Lower leg skin (tissue), 3 donors: ENCODE data around the gene KDELR1.

Experiments used
- POLR2A ChIP-seq, 2 donors: fragments of 450-650 bp; IDR thresholded peaks; one replicate each; pipeline ENCODE4 v1.6.1; 2016 to 2017; ENCODE audit warnings: antibody characterized with exemption in 2 of 2, mild to moderate bottlenecking in 1 of 2, moderate library complexity in 1 of 2
- TF ChIP-seq, protein P1 (sequence below), 3 donors: fragments of 450-650 bp; IDR thresholded peaks; one replicate each; pipeline ENCODE4 v1.5.1; 2016; ENCODE audit warnings: antibody characterized with exemption in 3 of 3, mild to moderate bottlenecking in 3 of 3, moderate library complexity in 2 of 3

DNA sequence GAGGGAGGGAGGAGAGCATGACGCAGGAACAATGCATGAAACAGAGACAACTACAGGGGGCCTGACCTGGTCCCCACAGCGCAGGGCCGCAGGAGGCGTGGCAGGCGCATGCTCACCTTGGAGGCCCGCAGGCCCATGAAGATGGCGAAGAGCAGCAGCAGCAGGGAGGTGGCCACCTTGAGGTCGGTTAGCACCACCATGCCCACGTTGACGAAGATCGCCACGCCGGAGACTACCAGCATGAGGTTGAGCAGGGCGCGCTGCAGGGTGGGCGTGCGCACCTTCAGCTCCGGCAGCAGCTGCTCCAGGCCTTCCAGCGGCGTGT is 49.0 kb downstream of the KDELR1 start:
- TF ChIP-seq, protein P1, sequence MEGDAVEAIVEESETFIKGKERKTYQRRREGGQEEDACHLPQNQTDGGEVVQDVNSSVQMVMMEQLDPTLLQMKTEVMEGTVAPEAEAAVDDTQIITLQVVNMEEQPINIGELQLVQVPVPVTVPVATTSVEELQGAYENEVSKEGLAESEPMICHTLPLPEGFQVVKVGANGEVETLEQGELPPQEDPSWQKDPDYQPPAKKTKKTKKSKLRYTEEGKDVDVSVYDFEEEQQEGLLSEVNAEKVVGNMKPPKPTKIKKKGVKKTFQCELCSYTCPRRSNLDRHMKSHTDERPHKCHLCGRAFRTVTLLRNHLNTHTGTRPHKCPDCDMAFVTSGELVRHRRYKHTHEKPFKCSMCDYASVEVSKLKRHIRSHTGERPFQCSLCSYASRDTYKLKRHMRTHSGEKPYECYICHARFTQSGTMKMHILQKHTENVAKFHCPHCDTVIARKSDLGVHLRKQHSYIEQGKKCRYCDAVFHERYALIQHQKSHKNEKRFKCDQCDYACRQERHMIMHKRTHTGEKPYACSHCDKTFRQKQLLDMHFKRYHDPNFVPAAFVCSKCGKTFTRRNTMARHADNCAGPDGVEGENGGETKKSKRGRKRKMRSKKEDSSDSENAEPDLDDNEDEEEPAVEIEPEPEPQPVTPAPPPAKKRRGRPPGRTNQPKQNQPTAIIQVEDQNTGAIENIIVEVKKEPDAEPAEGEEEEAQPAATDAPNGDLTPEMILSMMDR (IDR thresholded peaks at IDR 0.05) = no peak
- TF ChIP-seq POLR2A (IDR thresholded peaks at IDR 0.05) = no peak
